IMR-90 (cell line): ENCODE measurements around the gene POLR3E. TPM values are rescaled to one million over a fixed set of nuclear protein-coding genes. Genes with fewer than 3 reads are reported as not detected.

Source experiments
- ATAC-seq: fragments of 200-7000 bp; cut with Tn5 transposase; 2 replicates; pipeline ENCODE4 v1.9.1; 2020; ENCODE audit warnings: low read depth, mild to moderate bottlenecking, moderate library complexity
- BruUV-seq: library from RNA; stranded (reverse); fragments of 400-500 nt; replicated peaks from 2 replicates; lab custom pipeline; 2021; lab: Mats Ljungman, UMichigan
- CTCF ChIA-PET: fragments of 300-600 bp; formaldehyde crosslinking; extraction: SDS; loops from one replicate; lab custom pipeline; 2021; ENCODE audit warnings: antibody characterized with exemption; lab: Yijun Ruan, JAX
- POLR2A ChIA-PET: fragments of 300-600 bp; sonication (Branson Sonifier 250); formaldehyde crosslinking; loops from one replicate; lab custom pipeline; 2022; ENCODE audit warnings: antibody characterized with exemption; ENCODE audit not compliant: unreplicated experiment; lab: Charles Lee
- DNase-seq: peaks from one replicate; pipeline ENCODE4 v3.0.0; 2013
- H2AFZ ChIP-seq: replicated peaks from 2 replicates; pipeline ENCODE3; 2013; ENCODE audit warnings: low read length, mild to moderate bottlenecking; ENCODE audit not compliant: poor library complexity
- H2AK5ac ChIP-seq: 2 replicates; pipeline ENCODE4 v1.6.1; 2013; ENCODE audit warnings: low read depth, low read length, inconsistent platforms
- H2AK9ac ChIP-seq: replicated peaks from 2 replicates; pipeline ENCODE3; 2013; ENCODE audit warnings: mild to moderate bottlenecking, low read depth, low read length, moderate library complexity; ENCODE audit not compliant: poor library complexity
- H2BK120ac ChIP-seq: 2 replicates; pipeline ENCODE4 v1.6.1; 2013; ENCODE audit warnings: low read depth, low read length, inconsistent platforms
- H2BK15ac ChIP-seq: 3 replicates; pipeline ENCODE4 v1.6.1; 2013; ENCODE audit warnings: low read depth, low read length, inconsistent platforms
- H2BK20ac ChIP-seq: 2 replicates; pipeline ENCODE4 v1.6.1; 2013; ENCODE audit warnings: low read depth, mild to moderate bottlenecking, inconsistent platforms, low read length, moderate library complexity
- H2BK5ac ChIP-seq: 2 replicates; pipeline ENCODE4 v1.6.1; 2013; ENCODE audit warnings: mild to moderate bottlenecking, low read depth, low read length, inconsistent platforms; ENCODE audit not compliant: poor library complexity, severe bottlenecking
- H3K14ac ChIP-seq: replicated peaks from 2 replicates; pipeline ENCODE4 v1.6.1; 2013; ENCODE audit warnings: low read depth, low read length, inconsistent platforms
- H3K18ac ChIP-seq: 2 replicates; pipeline ENCODE4 v1.6.1; 2013; ENCODE audit warnings: low read depth, low read length, control low read depth
- H3K23ac ChIP-seq: 2 replicates; pipeline ENCODE4 v1.6.1; 2013; ENCODE audit warnings: low read depth, low read length, inconsistent platforms
- H3K27ac ChIP-seq: 2 replicates; pipeline ENCODE4 v1.5.1; 2013; ENCODE audit warnings: mild to moderate bottlenecking, control low read depth, low read length; ENCODE audit not compliant: insufficient read depth
- H3K27me3 ChIP-seq: 2 replicates; pipeline ENCODE4 v1.6.1; 2013; ENCODE audit warnings: low read length; ENCODE audit not compliant: control insufficient read depth, insufficient read depth
- H3K36me3 ChIP-seq: 2 replicates; pipeline ENCODE4 v1.6.1; 2013; ENCODE audit warnings: low read length, mixed read lengths; ENCODE audit not compliant: control insufficient read depth, insufficient read depth
- H3K4ac ChIP-seq: 2 replicates; pipeline ENCODE4 v1.6.1; 2013; ENCODE audit warnings: low read depth, low read length, inconsistent platforms
- H3K4me1 ChIP-seq: 2 replicates; pipeline ENCODE4 v1.6.1; 2013; ENCODE audit warnings: low read length, mixed read lengths; ENCODE audit not compliant: control insufficient read depth, insufficient read depth
- H3K4me2 ChIP-seq: 2 replicates; pipeline ENCODE4 v1.6.1; 2013; ENCODE audit warnings: low read depth, mild to moderate bottlenecking, control low read depth, low read length, moderate library complexity
- H3K4me3 ChIP-seq: 2 replicates; pipeline ENCODE4 v1.5.1; 2013; ENCODE audit warnings: low read depth, mild to moderate bottlenecking, control low read depth, low read length, moderate library complexity; ENCODE audit not compliant: insufficient read depth
- H3K56ac ChIP-seq: 2 replicates; pipeline ENCODE4 v1.6.1; 2013; ENCODE audit warnings: low read length, inconsistent platforms; ENCODE audit not compliant: insufficient read depth; ENCODE audit errors: extremely low read depth
- H3K79me1 ChIP-seq, 2 experiments: 2 replicates each; pipeline ENCODE4 v1.6.1; 2013; ENCODE audit warnings: low read length in 2 of 2, inconsistent platforms in 1 of 2, low read depth in 1 of 2
- H3K9ac ChIP-seq: 2 replicates; pipeline ENCODE4 v1.6.1; 2013; ENCODE audit warnings: low read depth, low read length, control low read depth
- H3K9me1 ChIP-seq: 2 replicates; pipeline ENCODE4 v1.6.1; 2013; ENCODE audit warnings: low read length, inconsistent platforms; ENCODE audit not compliant: insufficient read depth
- H3K9me3 ChIP-seq: 2 replicates; pipeline ENCODE4 v1.6.1; 2013; ENCODE audit warnings: low read length; ENCODE audit not compliant: control insufficient read depth, insufficient read depth
- H4K20me1 ChIP-seq: 2 replicates; pipeline ENCODE4 v1.6.1; 2013; ENCODE audit warnings: low read length, inconsistent platforms; ENCODE audit not compliant: insufficient read depth
- H4K5ac ChIP-seq: 2 replicates; pipeline ENCODE4 v1.6.1; 2013; ENCODE audit warnings: mild to moderate bottlenecking, low read depth, low read length, control low read depth
- H4K8ac ChIP-seq, 2 experiments: 2 replicates each; pipeline ENCODE4 v1.6.1; 2013; ENCODE audit warnings: low read depth in 2 of 2, low read length in 2 of 2, control low read depth in 1 of 2, inconsistent platforms in 1 of 2
- H4K91ac ChIP-seq: 2 replicates; pipeline ENCODE4 v1.6.1; 2013; ENCODE audit warnings: low read depth, low read length, inconsistent platforms; ENCODE audit not compliant: insufficient read depth
- CHD1 ChIP-seq: IDR thresholded peaks from 2 replicates; pipeline ENCODE4 v1.6.1; 2012; ENCODE audit warnings: low read depth, low read length, improper control_type of control experiment
- MAFK ChIP-seq: IDR thresholded peaks from 2 replicates; pipeline ENCODE4 v1.6.1; 2012; ENCODE audit warnings: low read depth, low read length, improper control_type of control experiment
- MXI1 ChIP-seq: IDR thresholded peaks from 2 replicates; pipeline ENCODE4 v1.6.1; 2012; ENCODE audit warnings: low read depth, mild to moderate bottlenecking, low read length, moderate library complexity, borderline replicate concordance
- RAD21 ChIP-seq: IDR thresholded peaks from 2 replicates; pipeline ENCODE4 v1.6.1; 2012; ENCODE audit warnings: low read length, improper control_type of control experiment
- SMC3 ChIP-seq: fragments of 150-350 bp; IDR thresholded peaks from 2 replicates; pipeline ENCODE4 v1.6.1; 2016; ENCODE audit warnings: low read depth, mild to moderate bottlenecking, antibody characterized with exemption, low read length, moderate library complexity
- WGBS, 2 experiments: methylation state at CpG; one replicate each; pipeline versions ENCODE4 v1.1.5 to v1.1.7; 2013; ENCODE audit warnings: missing lambda C conversion rate in 2 of 2; ENCODE audit not compliant: insufficient read length in 1 of 2; ENCODE audit errors: extremely low coverage in 2 of 2; 5-methylcytosine and 5-hydroxymethylcytosine counted together
- dilution Hi-C: fragments of 300-500 bp; cut with HindIII; formaldehyde crosslinking; loops from one replicate; pipeline ENCODE4 v1.14.3; 2018; ENCODE audit warnings: low sequenced_read_pairs; ENCODE audit not compliant: unreplicated experiment
- in situ Hi-C: fragments of 300-500 bp; cut with MboI; formaldehyde crosslinking; loops from 3 replicates; pipeline ENCODE4 v1.14.3; 2019; ENCODE audit warnings: low sequenced_read_pairs, inconsistent platforms, mixed read lengths
- intact Hi-C: fragments of 100-400 bp; cut with micrococcal nuclease; formaldehyde crosslinking; loops from 2 replicates; pipeline ENCODE4 v1.10.0; 2022
- polyA plus RNA-seq, 3 experiments: library from polyadenylated mRNA; depleted of rRNA; stranded (reverse); fragments of >200 nt; gene quantifications; 2 replicates each; pipeline ENCODE4 v1.2.3, GENCODE V29; 2012; ENCODE audit warnings: low replicate concordance in 1 of 3
- total RNA-seq: library from RNA; depleted of rRNA; stranded (reverse); fragments of >200 nt; gene quantifications from 2 replicates; pipeline ENCODE4 v1.2.3, GENCODE V29; 2012

Gene POLR3E
- total and polyA plus RNA-seq, 2 of the 4 experiments (the other 2 are of a cell fraction): 19.9 to 46.0 TPM

- ChIA-PET CTCF (interaction anchor here (0.8 kb wide), 1 partner anchor 23 kb away, joined by 3 read pairs; no protein-coding TSS in a partner anchor), POLR2A (no interaction called here)
- 97% methylated on average over 11 of the region's 20 CpGs; no CpG with 5 or more reads in 1 of the 2 experiments for WGBS, 2 experiments
These were observed 50.1 kb downstream of the POLR3E start for GRCh38 chr16:22347100-22347820.

More at GRCh38 chr16:22347100-22347820, 50.1 kb downstream of the POLR3E start:
- ATAC-seq (no peak), DNase-seq (no peak)
- H2BK120ac ChIP-seq: no peak overlapping the region
- H4K20me1 ChIP-seq: peaks cover 35% of the 10 kb centered on the region
- H4K8ac ChIP-seq: no peak overlapping the region
- intact Hi-C loops (no loop called here), dilution Hi-C loops (no loop called here), in situ Hi-C loops (loop anchor here (25.0 kb wide), 1 partner anchor 1185 kb away; the partner anchor contains the start of genes DNAH3 and LDAF1)
- H2BK20ac ChIP-seq: no peak overlapping the region
- peaks cover 11% of the 10 kb centered on the region for H3K9me1 ChIP-seq
- no TSS peak for BruUV-seq
- no peak overlapping the region for H3K4ac ChIP-seq
- no peak overlapping the region for H3K18ac ChIP-seq
- no peak overlapping the region for H2AK5ac ChIP-seq
- H3K56ac ChIP-seq: no peak overlapping the region
- H3K4me1 ChIP-seq: peaks cover 4% of the 10 kb centered on the region; the same call in 1 of the 2 replicates
- peaks cover 38 to 75% of the 10 kb centered on the region in 2 experiments for H3K79me1 ChIP-seq
- TF ChIP-seq MXI1: no peak
- TF ChIP-seq RAD21: no peak
- TF ChIP-seq SMC3: no peak
- TF ChIP-seq MAFK: no peak
- TF ChIP-seq CHD1: no peak
- H3K9ac ChIP-seq: no peak overlapping the region
- H3K36me3 ChIP-seq: peaks cover 52% of the 10 kb centered on the region
- H3K23ac ChIP-seq: no peak overlapping the region
- no peak overlapping the region for H2BK5ac ChIP-seq
- no peak overlapping the region for H4K5ac ChIP-seq
- H2AK9ac ChIP-seq: peak overlapping the region; percentile 22
- H2BK15ac ChIP-seq: no peak overlapping the region
- no peak overlapping the region for H2AFZ ChIP-seq
- H3K4me2 ChIP-seq: no peak overlapping the region
- no peaks in the 10 kb centered on the region for H3K27me3 ChIP-seq
- H3K4me3 ChIP-seq: no peak overlapping the region
- no peak overlapping the region for H3K27ac ChIP-seq
- H3K9me3 ChIP-seq: no peaks in the 10 kb centered on the region
- H3K14ac ChIP-seq: no peak overlapping the region
- no peak overlapping the region for H4K91ac ChIP-seq
